ENCODE data around the gene EYS.

GRCh38 chr6:64250126-64250525, 1456.9 kb downstream of the EYS start:
- TF ChIP-seq REST (IDR thresholded peaks at IDR 0.05; ENCODE audit: insufficient read depth in 1 of 2, low read depth in 2 of 2, low read length in 2 of 2) (no peak), POLR2AphosphoS5 (IDR thresholded peaks at IDR 0.05; ENCODE audit: low read depth, low read length) (no peak), TAF1 (IDR thresholded peaks at IDR 0.05; ENCODE audit: borderline replicate concordance, insufficient read depth, low read length) (no peak)
